ENCODE results near the gene UBFD1.

GRCh38 chr16:23580391-23580790, 22.9 kb downstream of the UBFD1 start:
- no peak for TF ChIP-seq CTCF (IDR thresholded peaks at IDR 0.05)
- no peak for TF ChIP-seq POLR2A (IDR thresholded peaks at IDR 0.05)
